Stimulated activated CD4-positive, alpha-beta T cell treated with anti-CD3 and anti-CD28 coated beads, Interleukin-4, amount 100 ng/mL, for 48 hours (primary cell): Measurements from ENCODE around the gene CPEB2.

Source experiments
- DNase-seq, 2 donors: peaks; one replicate each; pipeline ENCODE4 v3.0.0-alpha.2; 2020; ENCODE audit warnings: low read depth in 2 of 2

The CPEB2 gene

GRCh38 chr4:15117270-15117946 lies 115.1 kb downstream of the CPEB2 start:
- peak in 1 of 2 donors; percentile 4 for DNase-seq

DNA sequence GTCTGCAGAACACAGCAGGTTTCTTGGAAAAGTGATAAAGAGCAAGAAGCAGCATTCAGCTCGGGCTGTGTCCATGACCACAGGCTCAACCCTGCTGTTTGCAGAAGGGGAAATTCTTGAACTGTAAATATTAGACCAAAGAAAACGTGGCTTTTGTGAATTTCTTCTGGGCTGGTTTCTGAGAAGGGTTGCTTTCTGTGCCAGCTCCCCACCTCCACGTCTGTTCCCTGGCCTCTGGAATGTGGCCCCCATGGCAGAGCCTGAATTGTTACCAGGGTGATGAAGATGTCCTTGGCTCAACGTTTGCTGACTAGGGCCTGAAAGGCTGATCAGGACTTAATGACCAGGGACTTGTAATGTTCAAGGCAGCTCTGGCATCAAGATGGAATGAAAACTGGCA lies 116.0 kb downstream of the CPEB2 start:
- no peak for DNase-seq
